ENCODE measurements around the gene LCN15.

GRCh38 chr9:136753371-136754058, 10.8 kb downstream of the LCN15 start:
- no peak for TF ChIP-seq EP300 (IDR thresholded peaks at IDR 0.05)
- no peak for TF ChIP-seq POLR2AphosphoS5 (IDR thresholded peaks at IDR 0.05)
- TF ChIP-seq, protein P1, sequence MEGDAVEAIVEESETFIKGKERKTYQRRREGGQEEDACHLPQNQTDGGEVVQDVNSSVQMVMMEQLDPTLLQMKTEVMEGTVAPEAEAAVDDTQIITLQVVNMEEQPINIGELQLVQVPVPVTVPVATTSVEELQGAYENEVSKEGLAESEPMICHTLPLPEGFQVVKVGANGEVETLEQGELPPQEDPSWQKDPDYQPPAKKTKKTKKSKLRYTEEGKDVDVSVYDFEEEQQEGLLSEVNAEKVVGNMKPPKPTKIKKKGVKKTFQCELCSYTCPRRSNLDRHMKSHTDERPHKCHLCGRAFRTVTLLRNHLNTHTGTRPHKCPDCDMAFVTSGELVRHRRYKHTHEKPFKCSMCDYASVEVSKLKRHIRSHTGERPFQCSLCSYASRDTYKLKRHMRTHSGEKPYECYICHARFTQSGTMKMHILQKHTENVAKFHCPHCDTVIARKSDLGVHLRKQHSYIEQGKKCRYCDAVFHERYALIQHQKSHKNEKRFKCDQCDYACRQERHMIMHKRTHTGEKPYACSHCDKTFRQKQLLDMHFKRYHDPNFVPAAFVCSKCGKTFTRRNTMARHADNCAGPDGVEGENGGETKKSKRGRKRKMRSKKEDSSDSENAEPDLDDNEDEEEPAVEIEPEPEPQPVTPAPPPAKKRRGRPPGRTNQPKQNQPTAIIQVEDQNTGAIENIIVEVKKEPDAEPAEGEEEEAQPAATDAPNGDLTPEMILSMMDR (IDR thresholded peaks at IDR 0.05) = no peak

All from stomach (tissue), 4 donors.